PFSK-1 (cell line): ENCODE data around the gene N4BP3.
A peak's percentile ranks its signal among the peaks of the same experiment; 100 is the strongest.

Experiments
- POLR2AphosphoS5 ChIP-seq: IDR thresholded peaks from 2 replicates; pipeline ENCODE4 v1.6.1; 2012; ENCODE audit warnings: low read depth, mild to moderate bottlenecking, control low read depth, low read length, moderate library complexity
- REST ChIP-seq, 2 experiments: IDR thresholded peaks; 2 replicates each; pipeline versions ENCODE4 v1.6.1 to v1.8.0; 2011 to 2012; ENCODE audit warnings: low read depth in 2 of 2, low read length in 2 of 2, control low read depth in 1 of 2, inconsistent platforms in 1 of 2, mild to moderate bottlenecking in 1 of 2, moderate library complexity in 1 of 2; ENCODE audit not compliant: insufficient read depth in 1 of 2

DNA sequence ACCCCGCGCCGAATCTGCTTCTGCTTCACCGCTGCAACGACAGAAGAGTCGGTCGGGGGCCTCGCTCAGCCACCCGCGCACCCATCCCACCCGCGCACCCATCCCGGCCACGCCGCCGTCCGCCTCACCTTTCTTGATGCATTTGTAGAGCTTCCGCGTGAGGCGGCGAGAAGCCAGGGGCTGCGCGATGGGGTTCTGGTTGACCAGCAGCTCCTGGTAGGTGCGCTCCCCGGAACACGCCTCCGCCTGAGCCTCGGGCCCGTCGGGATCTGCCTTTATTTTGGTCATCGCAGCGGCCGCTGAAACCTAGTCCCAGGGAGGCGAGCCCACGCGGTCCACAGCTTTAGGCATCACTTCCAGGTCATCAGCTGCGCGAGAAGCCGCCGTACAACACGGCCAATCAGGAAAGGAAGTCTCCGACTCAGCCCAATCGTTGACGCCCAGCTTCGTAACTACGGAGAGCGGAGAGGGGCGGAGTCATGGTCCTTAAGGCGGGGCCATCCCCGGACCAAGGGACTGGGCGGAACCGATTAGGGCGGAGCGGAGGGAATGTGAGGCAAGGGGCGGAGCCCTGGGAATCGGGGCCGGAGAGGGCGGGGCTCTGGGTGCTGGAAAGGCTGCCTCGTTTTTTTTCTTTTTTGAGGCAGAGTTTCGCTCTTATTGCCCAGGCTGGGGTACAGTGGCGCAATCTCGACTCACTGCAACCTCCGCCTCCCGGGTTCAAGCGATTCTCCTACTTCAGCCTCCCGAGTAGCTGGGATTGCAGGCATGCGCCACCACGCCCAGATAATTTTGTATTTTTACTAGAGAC lies 40.4 kb downstream of the N4BP3 start, which contains the start of gene NHP2:
- peak; percentile 71 for TF ChIP-seq POLR2AphosphoS5
- no peak for TF ChIP-seq REST (IDR thresholded peaks at IDR 0.05; ENCODE audit: insufficient read depth in 1 of 2, low read depth in 2 of 2, low read length in 2 of 2)
